Measurements from ENCODE around the gene GLDN.

GLDN gene

DNA sequence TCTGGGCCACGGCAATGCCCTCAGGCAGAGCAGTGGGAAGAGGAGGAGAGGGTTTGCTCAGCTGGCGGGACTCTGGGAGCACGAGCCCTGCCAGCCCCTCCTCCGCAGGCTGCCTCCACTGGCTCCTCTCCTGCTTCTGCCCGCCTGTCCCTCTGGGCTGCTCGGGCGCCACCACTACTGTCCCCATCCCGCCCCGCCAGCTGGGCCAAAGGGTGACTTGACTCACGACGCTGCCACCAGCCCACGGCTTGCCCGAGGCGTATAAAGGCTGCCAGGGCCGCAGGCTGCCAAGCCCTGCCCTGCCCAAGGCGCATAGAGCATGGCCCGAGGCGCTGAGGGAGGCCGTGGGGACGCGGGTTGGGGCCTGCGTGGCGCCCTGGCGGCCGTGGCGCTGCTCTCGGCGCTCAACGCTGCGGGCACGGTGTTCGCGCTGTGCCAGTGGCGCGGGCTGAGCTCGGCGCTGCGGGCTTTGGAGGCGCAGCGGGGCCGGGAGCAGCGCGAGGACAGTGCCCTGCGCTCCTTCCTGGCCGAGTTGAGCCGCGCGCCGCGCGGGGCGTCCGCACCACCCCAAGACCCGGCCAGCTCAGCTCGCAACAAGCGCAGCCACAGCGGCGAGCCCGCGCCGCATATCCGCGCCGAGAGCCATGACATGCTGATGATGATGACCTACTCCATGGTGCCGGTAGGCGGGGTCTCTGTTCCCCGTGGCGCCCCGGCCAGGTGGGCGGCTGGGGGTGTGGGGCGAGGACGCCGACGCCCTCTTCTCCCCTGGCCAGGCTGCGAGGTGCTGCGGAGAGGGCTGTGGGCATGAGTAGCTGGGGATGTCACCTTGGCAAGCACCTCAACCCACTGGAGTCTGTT, at the start of gene GLDN:
Gene GLDN (plus strand): TSS at position 290 of the 861 bp plus-strand sequence. CDS start 30 bp downstream, at position 320.
- intact Hi-C loops (cut with DNase I): loop anchor here (2.0 to 5.0 kb wide), 2 partner anchors 44 to 59 kb away; no protein-coding TSS in a partner anchor
- peak; percentile 69 to 98 (median 82) for DNase-seq

DNA sequence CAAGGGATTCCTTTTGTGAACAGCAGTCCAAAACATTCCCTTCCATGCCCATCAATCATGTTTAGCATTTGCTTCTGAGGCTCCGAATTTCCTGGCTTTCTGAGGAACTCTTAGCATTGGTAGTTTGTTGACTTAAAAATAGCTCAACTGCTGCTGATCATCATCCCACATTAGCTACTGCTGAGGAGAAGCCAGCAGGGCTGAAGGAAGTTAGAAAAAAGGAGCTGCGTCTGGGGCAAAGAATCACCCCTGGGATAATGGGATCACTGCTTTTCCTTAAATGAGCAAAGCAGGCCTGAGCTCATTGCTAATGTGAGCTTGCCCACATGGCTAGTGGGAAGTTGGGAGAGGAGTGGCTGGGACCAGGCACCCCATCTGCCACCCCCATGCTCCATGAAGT, 42.8 kb upstream of the GLDN start:
- no peak for DNase-seq
- intact Hi-C loops (cut with DNase I): loop anchor here (5.0 kb wide), 1 partner anchor 44 kb away; the partner anchor contains the start of gene GLDN

- DNase-seq: peak in 2 of 10 donors; percentile 24 to 36
- intact Hi-C loops (cut with DNase I): loop anchor here (5.0 kb wide), 1 partner anchor 43 kb away; the partner anchor contains the start of gene GLDN
Observed at GRCh38 chr15:51299187-51300015, 42.1 kb upstream of the GLDN start.

DNA sequence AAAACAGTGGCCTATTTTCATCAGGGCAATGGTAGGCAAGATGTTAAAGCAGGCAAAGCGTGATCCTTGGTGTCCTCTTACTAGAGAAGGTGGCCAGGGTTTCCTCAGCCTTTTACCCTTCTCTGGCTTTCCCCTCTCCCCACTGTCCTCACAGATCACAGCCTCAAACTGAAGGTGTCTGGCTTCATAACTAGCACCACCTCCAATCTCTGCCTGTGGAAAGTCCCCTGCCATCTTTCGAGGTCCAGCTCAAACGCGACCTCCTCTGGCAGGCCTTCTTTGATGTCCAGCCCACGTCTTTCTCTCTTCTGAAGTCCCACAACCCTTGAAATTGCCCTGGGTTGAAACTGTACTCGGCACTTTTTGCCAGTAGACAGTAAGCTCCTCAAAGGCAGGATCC, 39.0 kb upstream of the GLDN start:
- no peak for DNase-seq
- intact Hi-C loops (cut with DNase I): no loop called here

- no peak for DNase-seq
- intact Hi-C loops (cut with DNase I): no loop called here
Observed at GRCh38 chr15:51303462-51303980, 37.9 kb upstream of the GLDN start.

DNA sequence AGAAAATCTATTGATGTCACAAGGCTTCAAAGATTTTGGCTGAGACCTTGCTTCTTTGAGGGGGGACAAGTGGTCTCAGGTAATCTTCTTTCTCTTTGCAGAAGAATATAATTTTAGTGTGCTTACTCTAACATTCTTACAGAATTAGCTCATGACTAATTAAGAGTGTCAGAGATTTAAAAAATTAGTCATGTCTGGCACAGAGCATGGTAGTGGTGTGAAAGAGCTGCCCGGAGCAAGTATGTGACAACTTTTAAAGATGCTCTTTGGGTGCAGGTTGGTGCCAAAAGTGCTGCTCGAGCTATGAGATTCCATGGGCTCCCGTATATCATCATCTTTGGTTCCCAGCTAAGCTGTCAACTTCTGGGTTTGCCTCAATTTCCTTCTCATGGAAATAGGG, 34.1 kb upstream of the GLDN start:
- intact Hi-C loops (cut with DNase I): no loop called here
- no peak for DNase-seq

- intact Hi-C loops (cut with DNase I): no loop called here
- no peak for DNase-seq
Observed at GRCh38 chr15:51307811-51308210, 33.6 kb upstream of the GLDN start.

DNA sequence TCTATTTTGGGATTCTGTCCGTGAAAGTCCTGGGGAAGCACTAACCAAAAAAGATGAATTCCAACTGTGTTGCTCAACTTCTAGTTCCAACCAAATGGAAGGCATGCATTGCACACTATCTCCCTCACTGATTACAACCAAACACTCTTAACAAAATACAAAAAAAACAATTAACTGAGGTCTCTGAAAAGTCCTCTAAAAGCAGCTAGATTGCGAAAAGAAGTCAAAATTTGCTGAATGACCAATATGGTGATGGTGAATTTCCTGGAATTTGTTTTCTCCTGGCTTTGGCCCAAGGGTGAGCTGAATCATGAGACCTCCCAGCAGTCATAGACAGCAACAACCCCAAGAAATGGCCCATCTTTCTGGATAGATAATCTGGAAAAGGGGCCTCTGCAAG, 31.4 kb upstream of the GLDN start:
- intact Hi-C loops (cut with DNase I): no loop called here
- no peak for DNase-seq

DNA sequence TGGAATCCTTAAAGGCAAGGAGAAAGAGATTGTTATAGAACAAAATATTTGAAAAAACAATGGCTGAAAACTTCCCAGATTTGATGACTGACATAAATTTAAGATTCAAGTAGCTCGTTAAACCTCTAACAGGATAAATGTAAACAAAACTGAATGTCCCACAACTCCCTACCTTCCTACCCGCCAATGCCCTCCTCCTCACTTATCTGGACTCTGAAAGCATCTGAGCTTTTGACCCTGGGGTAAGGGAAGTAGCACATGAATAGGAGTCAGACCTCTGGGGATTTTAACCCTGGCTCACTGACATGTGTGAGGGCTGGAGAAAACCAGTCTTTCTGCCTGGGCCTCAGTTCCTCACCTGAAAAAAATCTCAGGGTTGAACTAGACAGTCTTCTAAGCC, 29.9 kb upstream of the GLDN start:
- no peak for DNase-seq
- intact Hi-C loops (cut with DNase I): no loop called here

GRCh38 chr15:51312166-51313073, 29.0 kb upstream of the GLDN start:
- intact Hi-C loops (cut with DNase I): no loop called here
- no peak for DNase-seq

- intact Hi-C loops (cut with DNase I): no loop called here
- DNase-seq: no peak
Observed at GRCh38 chr15:51313074-51313393, 28.4 kb upstream of the GLDN start.

DNA sequence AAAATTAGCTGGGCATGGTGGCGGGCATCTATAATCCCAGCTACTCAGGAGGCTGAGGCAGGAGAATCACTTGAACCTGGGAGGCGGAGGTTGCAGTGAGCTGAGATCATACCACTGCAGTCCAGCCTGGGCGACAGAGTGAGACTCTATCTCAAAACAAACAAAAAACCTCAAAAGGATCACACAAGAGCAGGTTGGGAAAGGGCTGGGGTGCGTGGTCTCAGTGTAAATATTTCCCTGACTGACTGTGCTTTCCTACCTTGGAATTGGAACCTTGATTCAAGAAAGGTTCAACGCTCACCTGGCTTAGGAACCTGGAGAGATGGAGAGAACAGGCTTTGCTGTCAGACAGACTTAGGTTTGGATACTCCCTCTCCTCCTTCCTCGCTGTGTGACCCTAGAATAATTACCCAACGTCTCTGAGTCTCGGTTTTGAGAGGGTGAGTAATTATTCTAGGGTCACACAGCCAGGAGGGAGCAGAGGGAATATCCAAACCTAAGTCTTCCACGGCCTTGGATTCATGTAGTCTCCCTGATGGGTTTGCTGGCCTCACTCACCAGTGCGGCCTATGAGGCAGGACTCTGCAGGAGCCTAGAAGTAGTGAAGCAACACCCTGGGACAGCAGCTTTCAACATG, 27.7 kb upstream of the GLDN start:
- DNase-seq: no peak
- intact Hi-C loops (cut with DNase I): no loop called here

GRCh38 chr15:51314391-51315337, 26.8 kb upstream of the GLDN start:
- intact Hi-C loops (cut with DNase I): no loop called here

GRCh38 chr15:51315726-51316125, 25.7 kb upstream of the GLDN start:
- intact Hi-C loops (cut with DNase I): no loop called here
- DNase-seq: no peak

More at GRCh38 chr15:51314391-51315337, 26.8 kb upstream of the GLDN start:
- no peak for DNase-seq

DNA sequence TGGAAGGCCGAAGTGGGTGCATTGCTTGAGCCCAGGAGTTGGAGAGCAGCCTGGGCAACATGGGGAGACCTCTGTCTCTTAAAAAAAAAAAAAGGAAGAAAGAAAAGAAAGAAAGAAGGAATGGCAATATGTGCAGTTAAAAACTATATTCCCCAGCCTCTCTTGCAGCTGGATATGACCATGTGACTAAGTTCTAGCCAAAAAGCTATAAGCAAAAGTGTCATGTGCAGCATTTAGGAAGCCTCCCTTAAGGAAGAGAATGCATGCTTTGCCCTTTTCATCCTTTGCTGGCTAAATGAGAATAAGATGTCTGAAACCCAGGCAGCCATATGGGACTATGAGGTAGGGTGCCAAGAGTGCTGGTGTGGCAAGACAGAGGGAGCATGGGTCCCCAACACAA, 24.8 kb upstream of the GLDN start:
- intact Hi-C loops (cut with DNase I): no loop called here
- no peak for DNase-seq

DNA sequence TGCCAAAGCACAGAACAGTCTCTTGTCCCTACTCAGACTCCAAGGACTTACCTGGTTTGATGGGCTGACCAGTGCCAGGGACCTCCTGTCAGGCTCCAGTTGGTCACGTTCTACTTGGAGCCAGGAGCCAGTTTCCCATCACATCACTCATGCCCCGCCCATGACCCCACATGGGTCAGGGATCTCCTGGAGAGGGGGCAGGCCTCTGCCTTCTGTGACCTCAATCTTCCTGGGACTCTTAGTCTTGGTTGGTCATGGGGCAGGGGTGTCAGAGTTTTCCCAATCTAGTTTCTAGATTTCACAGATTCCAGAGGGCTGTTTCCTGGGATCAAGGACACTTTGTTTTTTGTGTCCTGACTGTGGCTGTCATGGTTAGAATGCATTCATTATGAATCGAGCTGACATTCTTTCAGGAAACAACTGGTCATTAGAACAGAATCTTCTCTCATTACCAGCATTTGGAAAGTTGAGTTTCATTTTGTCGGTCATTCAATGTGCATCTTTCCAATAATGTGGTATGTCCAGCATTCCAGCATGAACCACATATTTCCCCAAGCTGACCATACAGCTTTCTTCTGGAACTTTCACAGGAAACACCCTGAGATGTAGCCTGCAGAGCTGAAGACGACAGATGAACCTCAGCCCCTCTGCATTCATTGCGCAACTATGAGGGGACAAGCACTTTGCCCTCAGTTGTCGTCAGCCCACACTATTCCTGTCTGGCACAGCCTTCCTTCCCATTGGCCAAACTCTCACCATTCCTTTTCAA, 22.9 kb upstream of the GLDN start:
- intact Hi-C loops (cut with DNase I): no loop called here
- DNase-seq: no peak

- no peak for DNase-seq
- intact Hi-C loops (cut with DNase I): no loop called here
Observed at GRCh38 chr15:51319539-51319938, 21.9 kb upstream of the GLDN start.

- intact Hi-C loops (cut with DNase I): no loop called here
Observed at GRCh38 chr15:51320843-51321242, 20.6 kb upstream of the GLDN start.

More at GRCh38 chr15:51320843-51321242, 20.6 kb upstream of the GLDN start:
- DNase-seq: no peak

All from posterior cingulate gyrus (tissue), 11 donors.